HG02798 (cell line): ENCODE data around the gene KATNA1.
A peak's percentile ranks its signal among the peaks of the same experiment; 100 is the strongest.
"Not testable (repeated sequence)": the region's sequence is repeated elsewhere in the genome, so short reads cannot be mapped to it uniquely, and the experiment has no call there.

Experiments used
- ATAC-seq: cut with Tn5 transposase; IDR thresholded peaks from one replicate; pipeline ENCODE4 v1.9.1; 2021; ENCODE audit warnings: mild to moderate bottlenecking; ENCODE audit not compliant: unreplicated experiment, poor library complexity

KATNA1 gene

GRCh38 chr6:149648148-149649145 is at the start of gene KATNA1:
KATNA1 (minus strand) TSS chr6:149648714; CDS start chr6:149638547, 10,167 bp downstream.
- peak; percentile 93 for ATAC-seq

GRCh38 chr6:149698175-149698574 is 49.7 kb upstream of the KATNA1 start:
- ATAC-seq: no peak

GRCh38 chr6:149696901-149697300 is 48.4 kb upstream of the KATNA1 start:
- no peak for ATAC-seq

- no peak for ATAC-seq
Observed at GRCh38 chr6:149694921-149695320, 46.4 kb upstream of the KATNA1 start.

- ATAC-seq: no peak
Observed at GRCh38 chr6:149691201-149691600, 42.7 kb upstream of the KATNA1 start.

- no peak for ATAC-seq
Observed at GRCh38 chr6:149686230-149686629, 37.7 kb upstream of the KATNA1 start.

- ATAC-seq: no peak
Observed at GRCh38 chr6:149683256-149683859, 34.8 kb upstream of the KATNA1 start.

GRCh38 chr6:149681845-149682244 is 33.3 kb upstream of the KATNA1 start:
- not testable (repeated sequence) for ATAC-seq

GRCh38 chr6:149681209-149681608 is 32.7 kb upstream of the KATNA1 start:
- no peak for ATAC-seq

- ATAC-seq: peak; percentile 58
Observed at GRCh38 chr6:149680503-149680902, 32.0 kb upstream of the KATNA1 start.

- not testable (repeated sequence) for ATAC-seq
Observed at GRCh38 chr6:149672265-149672664, 23.8 kb upstream of the KATNA1 start.

- ATAC-seq: no peak
Observed at GRCh38 chr6:149660028-149660427, 11.5 kb upstream of the KATNA1 start.

GRCh38 chr6:149657441-149657840 is 8.9 kb upstream of the KATNA1 start:
- no peak for ATAC-seq

GRCh38 chr6:149651056-149651455 is 2.5 kb upstream of the KATNA1 start:
- ATAC-seq: peak; percentile 33

GRCh38 chr6:149646599-149646998 is 1.9 kb downstream of the KATNA1 start:
- ATAC-seq: no peak

GRCh38 chr6:149642829-149643580 is 5.5 kb downstream of the KATNA1 start:
- no peak for ATAC-seq

GRCh38 chr6:149636124-149636523 is 12.4 kb downstream of the KATNA1 start:
- no peak for ATAC-seq

GRCh38 chr6:149634315-149634714 is 14.2 kb downstream of the KATNA1 start:
- no peak for ATAC-seq

GRCh38 chr6:149628875-149629510 is 19.5 kb downstream of the KATNA1 start:
- ATAC-seq: peak; percentile 71

- no peak for ATAC-seq
Observed at GRCh38 chr6:149627672-149628071, 20.8 kb downstream of the KATNA1 start.
